Ishikawa (cell line): Measurements from ENCODE around the gene DIAPH2.
A peak's percentile ranks its signal among the peaks of the same experiment; 100 is the strongest.

Experiments
- CEBPB ChIP-seq: IDR thresholded peaks from 2 replicates; pipeline ENCODE4 v1.6.1; 2012
- CREB1 ChIP-seq: IDR thresholded peaks from 2 replicates; pipeline ENCODE4 v1.6.1; 2012; ENCODE audit warnings: low read depth
- EGR1 ChIP-seq: IDR thresholded peaks from 2 replicates; pipeline ENCODE4 v1.6.1; 2012
- FOXM1 ChIP-seq: IDR thresholded peaks from 2 replicates; pipeline ENCODE4 v1.6.1; 2012; ENCODE audit warnings: low read depth, borderline replicate concordance
- NFIC ChIP-seq: IDR thresholded peaks from 2 replicates; pipeline ENCODE4 v1.6.1; 2012
- RAD21 ChIP-seq: IDR thresholded peaks from 2 replicates; pipeline ENCODE4 v1.6.1; 2012; ENCODE audit warnings: low read depth
- TAF1 ChIP-seq: IDR thresholded peaks from 2 replicates; pipeline ENCODE4 v1.6.1; 2012; ENCODE audit warnings: low read depth, mild to moderate bottlenecking
- TEAD4 ChIP-seq: IDR thresholded peaks from 2 replicates; pipeline ENCODE4 v1.6.1; 2012
- YY1 ChIP-seq: IDR thresholded peaks from 2 replicates; pipeline ENCODE4 v1.6.1; 2012; ENCODE audit warnings: low read depth
- ZBTB7A ChIP-seq: IDR thresholded peaks from 2 replicates; pipeline ENCODE4 v1.6.1; 2012; ENCODE audit warnings: low read depth
- TF ChIP-seq, protein P1 (sequence below): IDR thresholded peaks from 2 replicates; pipeline ENCODE4 v1.6.1; 2012
- TF ChIP-seq, protein P2 (sequence below): IDR thresholded peaks from 2 replicates; pipeline ENCODE4 v1.6.1; 2012
- TF ChIP-seq, protein P3 (sequence below): IDR thresholded peaks from 2 replicates; pipeline ENCODE4 v1.6.1; 2012; ENCODE audit warnings: low read depth, mild to moderate bottlenecking

DIAPH2 gene

DNA sequence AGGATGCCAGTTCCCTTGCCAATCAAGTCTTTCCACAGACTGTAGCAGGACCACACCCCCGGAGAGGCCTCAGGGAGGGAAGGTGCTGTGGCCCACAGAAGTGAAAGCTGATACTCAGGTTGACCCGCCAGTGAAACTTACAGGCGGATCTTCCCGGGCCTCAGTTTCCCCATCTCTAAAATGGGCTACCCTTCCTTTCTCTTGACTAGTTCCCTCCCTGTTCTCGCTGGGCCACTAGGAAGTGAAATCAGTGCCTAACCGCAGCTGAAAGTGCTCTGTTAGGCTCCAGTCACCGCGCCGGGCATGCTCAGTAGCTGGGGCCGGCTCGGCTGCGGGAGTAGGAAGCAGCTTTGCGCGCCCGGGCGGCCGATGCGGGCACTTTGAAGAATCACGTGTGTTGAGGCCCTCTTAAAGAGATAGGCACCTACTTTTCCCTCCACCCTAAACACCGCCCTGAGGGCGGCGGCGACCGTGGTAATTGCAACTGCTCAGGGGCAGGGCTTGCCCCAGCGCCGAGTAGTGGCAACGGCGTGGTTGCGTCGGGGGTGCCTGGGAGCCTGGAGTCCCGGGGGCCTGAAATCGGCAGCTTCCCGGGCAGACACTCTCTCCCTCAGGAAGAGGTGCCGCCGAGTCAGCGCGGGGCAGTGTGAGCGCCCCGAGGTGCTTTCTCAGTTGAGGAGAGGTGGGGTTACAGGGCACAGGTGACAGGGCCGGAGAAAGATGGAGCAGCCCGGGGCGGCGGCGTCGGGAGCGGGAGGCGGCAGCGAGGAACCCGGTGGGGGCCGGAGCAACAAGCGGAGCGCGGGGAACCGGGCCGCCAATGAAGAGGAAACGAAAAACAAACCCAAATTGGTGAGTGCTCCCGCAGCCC, at the start of gene DIAPH2:
Gene DIAPH2 (plus strand): TSS at position 504 of the 871 bp plus-strand sequence.
- TF ChIP-seq, protein P1, sequence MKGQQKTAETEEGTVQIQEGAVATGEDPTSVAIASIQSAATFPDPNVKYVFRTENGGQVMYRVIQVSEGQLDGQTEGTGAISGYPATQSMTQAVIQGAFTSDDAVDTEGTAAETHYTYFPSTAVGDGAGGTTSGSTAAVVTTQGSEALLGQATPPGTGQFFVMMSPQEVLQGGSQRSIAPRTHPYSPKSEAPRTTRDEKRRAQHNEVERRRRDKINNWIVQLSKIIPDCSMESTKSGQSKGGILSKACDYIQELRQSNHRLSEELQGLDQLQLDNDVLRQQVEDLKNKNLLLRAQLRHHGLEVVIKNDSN = peak; percentile 76
- TF ChIP-seq TAF1 = no peak
- TF ChIP-seq, protein P2, sequence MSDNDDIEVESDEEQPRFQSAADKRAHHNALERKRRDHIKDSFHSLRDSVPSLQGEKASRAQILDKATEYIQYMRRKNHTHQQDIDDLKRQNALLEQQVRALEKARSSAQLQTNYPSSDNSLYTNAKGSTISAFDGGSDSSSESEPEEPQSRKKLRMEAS = peak; percentile 50
- TF ChIP-seq YY1 = no peak
- no peak for TF ChIP-seq CEBPB
- no peak for TF ChIP-seq ZBTB7A

DNA sequence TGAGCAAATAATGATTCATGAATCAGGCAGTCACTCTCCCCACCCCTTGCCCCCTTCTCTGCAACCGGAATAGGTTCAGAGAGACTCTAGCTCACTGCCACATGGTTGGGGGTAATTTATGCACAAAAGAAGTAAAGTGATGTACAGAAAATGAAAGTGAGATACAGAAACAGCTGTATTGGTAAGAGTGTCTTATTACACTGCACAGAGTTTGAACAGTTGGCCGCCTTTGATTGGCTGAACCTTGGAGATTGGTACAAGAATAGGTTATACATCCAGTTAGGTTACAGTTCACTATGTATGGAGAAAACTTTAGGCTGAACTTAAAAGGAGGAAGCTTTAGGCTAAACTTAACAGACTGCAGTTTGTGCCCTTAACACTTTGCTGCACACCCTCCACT, 34.6 kb upstream of the DIAPH2 start:
- TF ChIP-seq FOXM1 = no peak
- TF ChIP-seq, protein P3, sequence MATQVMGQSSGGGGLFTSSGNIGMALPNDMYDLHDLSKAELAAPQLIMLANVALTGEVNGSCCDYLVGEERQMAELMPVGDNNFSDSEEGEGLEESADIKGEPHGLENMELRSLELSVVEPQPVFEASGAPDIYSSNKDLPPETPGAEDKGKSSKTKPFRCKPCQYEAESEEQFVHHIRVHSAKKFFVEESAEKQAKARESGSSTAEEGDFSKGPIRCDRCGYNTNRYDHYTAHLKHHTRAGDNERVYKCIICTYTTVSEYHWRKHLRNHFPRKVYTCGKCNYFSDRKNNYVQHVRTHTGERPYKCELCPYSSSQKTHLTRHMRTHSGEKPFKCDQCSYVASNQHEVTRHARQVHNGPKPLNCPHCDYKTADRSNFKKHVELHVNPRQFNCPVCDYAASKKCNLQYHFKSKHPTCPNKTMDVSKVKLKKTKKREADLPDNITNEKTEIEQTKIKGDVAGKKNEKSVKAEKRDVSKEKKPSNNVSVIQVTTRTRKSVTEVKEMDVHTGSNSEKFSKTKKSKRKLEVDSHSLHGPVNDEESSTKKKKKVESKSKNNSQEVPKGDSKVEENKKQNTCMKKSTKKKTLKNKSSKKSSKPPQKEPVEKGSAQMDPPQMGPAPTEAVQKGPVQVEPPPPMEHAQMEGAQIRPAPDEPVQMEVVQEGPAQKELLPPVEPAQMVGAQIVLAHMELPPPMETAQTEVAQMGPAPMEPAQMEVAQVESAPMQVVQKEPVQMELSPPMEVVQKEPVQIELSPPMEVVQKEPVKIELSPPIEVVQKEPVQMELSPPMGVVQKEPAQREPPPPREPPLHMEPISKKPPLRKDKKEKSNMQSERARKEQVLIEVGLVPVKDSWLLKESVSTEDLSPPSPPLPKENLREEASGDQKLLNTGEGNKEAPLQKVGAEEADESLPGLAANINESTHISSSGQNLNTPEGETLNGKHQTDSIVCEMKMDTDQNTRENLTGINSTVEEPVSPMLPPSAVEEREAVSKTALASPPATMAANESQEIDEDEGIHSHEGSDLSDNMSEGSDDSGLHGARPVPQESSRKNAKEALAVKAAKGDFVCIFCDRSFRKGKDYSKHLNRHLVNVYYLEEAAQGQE = no peak

DNA sequence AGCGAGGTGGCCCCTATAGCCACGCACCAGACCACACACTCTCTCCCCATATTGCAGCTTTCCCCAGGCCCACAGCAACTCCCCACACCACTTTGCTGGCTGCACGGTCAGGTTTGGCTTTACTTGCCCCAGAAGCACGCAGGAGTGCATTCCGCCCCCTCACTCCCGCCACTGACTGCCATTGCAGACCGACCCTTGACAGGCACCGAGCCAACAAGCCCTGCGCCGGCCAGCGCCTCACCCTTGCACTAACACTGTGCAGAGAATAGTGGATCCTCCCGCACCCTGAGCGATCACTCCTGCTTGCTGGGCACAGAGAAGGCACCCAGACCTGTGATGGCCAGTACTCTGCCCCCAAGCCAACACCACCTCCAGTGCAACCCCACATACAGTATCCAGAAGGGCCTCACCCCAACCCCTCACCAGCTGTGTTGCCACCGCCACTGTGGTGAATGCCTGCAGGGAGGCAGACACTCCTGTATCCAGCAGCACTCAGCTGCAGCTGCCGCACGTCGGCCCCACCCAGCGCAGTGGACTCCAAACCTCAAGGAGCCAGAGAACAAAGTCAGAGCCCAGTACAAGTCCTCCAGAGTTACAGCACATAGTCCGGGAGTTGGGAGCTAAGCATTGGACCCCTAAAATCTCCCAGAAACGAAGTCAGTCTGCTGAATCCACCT, 28.6 kb upstream of the DIAPH2 start:
- TF ChIP-seq, protein P1 = no peak
- TF ChIP-seq CREB1 = no peak
- no peak for TF ChIP-seq ZBTB7A
- no peak for TF ChIP-seq TEAD4
- no peak for TF ChIP-seq EGR1
- no peak for TF ChIP-seq TAF1
- TF ChIP-seq YY1 = no peak
- TF ChIP-seq CEBPB = no peak
- no peak for TF ChIP-seq NFIC
- no peak for TF ChIP-seq FOXM1
- TF ChIP-seq, protein P3 = no peak
- TF ChIP-seq, protein P2 = no peak
- no peak for TF ChIP-seq RAD21

DNA sequence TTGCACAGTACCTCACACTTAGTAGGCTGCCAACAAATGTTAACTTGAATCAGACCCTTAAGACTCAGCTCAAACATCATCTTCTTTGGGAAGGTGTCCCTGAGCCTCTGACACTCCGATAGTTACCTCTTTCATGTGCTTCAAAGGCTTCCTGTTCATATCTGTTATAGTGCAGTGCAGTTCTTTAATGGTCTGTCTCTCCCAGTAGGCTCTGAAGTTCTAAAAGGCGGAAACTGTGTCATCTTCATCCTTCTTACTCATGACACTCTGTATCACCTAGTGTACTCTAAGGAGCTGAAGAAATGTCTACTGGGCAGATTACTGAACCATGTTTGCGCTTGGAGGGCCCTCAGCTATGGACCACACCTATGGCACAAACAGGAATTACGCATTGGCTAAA, 2.1 kb upstream of the DIAPH2 start:
- TF ChIP-seq RAD21 = no peak
- no peak for TF ChIP-seq TAF1
- TF ChIP-seq ZBTB7A = no peak
- no peak for TF ChIP-seq FOXM1
- TF ChIP-seq CEBPB = no peak
- TF ChIP-seq TEAD4 = no peak
- no peak for TF ChIP-seq NFIC
- TF ChIP-seq, protein P2 = no peak
- TF ChIP-seq, protein P1 = no peak
- TF ChIP-seq YY1 = no peak
- no peak for TF ChIP-seq EGR1
- TF ChIP-seq, protein P3 = no peak
